ENCODE data around the gene GARS1. TPM values are rescaled to one million over a fixed set of nuclear protein-coding genes. Genes with fewer than 3 reads are reported as not detected.
A peak's percentile ranks its signal among the peaks of the same experiment; 100 is the strongest.

GARS1 gene
- total RNA-seq, 2 experiments from 2014 or later = 178 to 375 TPM

DNA sequence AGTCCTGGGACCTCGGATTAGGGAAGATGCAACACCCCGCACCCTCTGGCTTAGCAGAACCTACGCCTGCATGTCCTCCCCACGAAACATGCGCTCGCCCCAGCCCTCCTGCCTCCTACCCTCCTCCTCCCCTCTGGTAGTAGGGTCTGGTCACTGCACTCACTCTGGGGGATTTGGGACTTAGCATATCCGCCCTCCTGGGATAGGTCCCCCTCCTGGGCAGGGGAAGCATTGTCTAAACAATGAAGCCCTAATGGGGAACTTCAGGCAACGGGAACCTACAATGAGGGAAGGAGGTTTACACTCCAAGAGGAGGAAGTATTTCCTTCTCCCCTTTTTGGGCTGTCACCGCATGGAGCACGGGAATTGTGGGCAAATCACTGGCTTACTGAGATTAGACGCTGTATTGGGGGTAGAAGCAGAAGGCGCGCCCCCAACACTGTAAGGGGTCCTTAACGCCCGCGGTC is 86.7 kb downstream of the GARS1 start:
- intact Hi-C loops (cut with micrococcal nuclease; ENCODE audit: unreplicated experiment) = no loop called here
- no peak overlapping the region for H3K4me3 ChIP-seq (ENCODE audit: low read depth, low read length, poor library complexity, severe bottlenecking)
- no TSS peak for BruUV-seq (replicated peaks)
- H4K20me1 ChIP-seq (ENCODE audit: insufficient read depth, low read length) = no peaks in the 10 kb centered on the region
- POLR2A ChIA-PET = no interaction called here
- H3K36me3 ChIP-seq (ENCODE audit: insufficient read depth, low read length) = no peaks in the 10 kb centered on the region
- no peaks in the 10 kb centered on the region for H3K79me2 ChIP-seq (ENCODE audit: insufficient read depth, low read depth, low read length)
- H3K9me2 ChIP-seq (ENCODE audit: insufficient read depth, low read length) = no peaks in the 10 kb centered on the region
- H3K4me2 ChIP-seq (ENCODE audit: low read length) = no peak overlapping the region
- no peak for DNase-seq (ENCODE audit: low spot score)
- no peaks in the 10 kb centered on the region for H3K9me3 ChIP-seq (ENCODE audit: low read length)
- no peak overlapping the region for H2AFZ ChIP-seq (ENCODE audit: low read length)
- no peaks in the 10 kb centered on the region for H3K4me1 ChIP-seq (ENCODE audit: insufficient read depth, low read length, poor library complexity, severe bottlenecking)
- CTCF ChIA-PET (ENCODE audit: unreplicated experiment) = interaction anchor here (0.6 kb wide), 1 partner anchor 22 kb away, joined by 3 read pairs; no protein-coding TSS in a partner anchor
- TF ChIP-seq EZH2phosphoT487 (IDR thresholded peaks at IDR 0.05; ENCODE audit: borderline replicate concordance, low read depth, low read length) = no peak
- TF ChIP-seq, protein P1, sequence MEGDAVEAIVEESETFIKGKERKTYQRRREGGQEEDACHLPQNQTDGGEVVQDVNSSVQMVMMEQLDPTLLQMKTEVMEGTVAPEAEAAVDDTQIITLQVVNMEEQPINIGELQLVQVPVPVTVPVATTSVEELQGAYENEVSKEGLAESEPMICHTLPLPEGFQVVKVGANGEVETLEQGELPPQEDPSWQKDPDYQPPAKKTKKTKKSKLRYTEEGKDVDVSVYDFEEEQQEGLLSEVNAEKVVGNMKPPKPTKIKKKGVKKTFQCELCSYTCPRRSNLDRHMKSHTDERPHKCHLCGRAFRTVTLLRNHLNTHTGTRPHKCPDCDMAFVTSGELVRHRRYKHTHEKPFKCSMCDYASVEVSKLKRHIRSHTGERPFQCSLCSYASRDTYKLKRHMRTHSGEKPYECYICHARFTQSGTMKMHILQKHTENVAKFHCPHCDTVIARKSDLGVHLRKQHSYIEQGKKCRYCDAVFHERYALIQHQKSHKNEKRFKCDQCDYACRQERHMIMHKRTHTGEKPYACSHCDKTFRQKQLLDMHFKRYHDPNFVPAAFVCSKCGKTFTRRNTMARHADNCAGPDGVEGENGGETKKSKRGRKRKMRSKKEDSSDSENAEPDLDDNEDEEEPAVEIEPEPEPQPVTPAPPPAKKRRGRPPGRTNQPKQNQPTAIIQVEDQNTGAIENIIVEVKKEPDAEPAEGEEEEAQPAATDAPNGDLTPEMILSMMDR (conservative IDR thresholded peaks at IDR 0.05; ENCODE audit: low read length) = no peak
- H3K27ac ChIP-seq (ENCODE audit: low read depth, low read length, poor library complexity, severe bottlenecking) = no peak overlapping the region

DNA sequence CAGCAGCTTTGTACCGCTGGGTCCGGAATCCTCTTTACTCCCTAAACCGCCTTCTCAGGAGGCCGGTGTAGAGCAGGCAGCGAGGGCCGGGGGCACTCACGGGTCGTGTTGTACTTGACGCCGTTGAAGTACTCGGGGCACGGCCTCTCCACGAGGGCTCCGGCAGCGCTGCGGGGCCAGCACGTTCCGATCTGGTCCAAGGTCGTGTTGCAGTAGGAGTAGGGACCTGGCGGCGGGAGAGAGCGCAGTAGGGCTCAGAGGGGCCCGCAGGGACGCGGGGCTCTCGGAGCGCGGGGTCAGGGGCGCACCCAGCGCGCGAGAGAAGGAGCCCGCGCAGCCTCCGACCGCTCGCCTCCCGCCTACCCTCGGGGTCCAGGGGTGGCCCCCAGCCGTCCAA is 87.1 kb downstream of the GARS1 start:
- TF ChIP-seq, protein P1 (conservative IDR thresholded peaks at IDR 0.05; ENCODE audit: low read length) = no peak
- no peak for TF ChIP-seq EZH2phosphoT487 (IDR thresholded peaks at IDR 0.05; ENCODE audit: borderline replicate concordance, low read depth, low read length)
- Histone ChIP-seq H3K9me2 (ENCODE audit: insufficient read depth, low read length) (no peaks in the 10 kb centered on the region), H3K27ac (ENCODE audit: low read depth, low read length, poor library complexity, severe bottlenecking) (no peak overlapping the region), H4K20me1 (ENCODE audit: insufficient read depth, low read length) (no peaks in the 10 kb centered on the region), H3K79me2 (ENCODE audit: insufficient read depth, low read depth, low read length) (no peaks in the 10 kb centered on the region), H3K36me3 (ENCODE audit: insufficient read depth, low read length) (no peaks in the 10 kb centered on the region), H3K4me3 (ENCODE audit: low read depth, low read length, poor library complexity, severe bottlenecking) (no peak overlapping the region), H3K4me2 (ENCODE audit: low read length) (no peak overlapping the region), H3K9me3 (ENCODE audit: low read length) (no peaks in the 10 kb centered on the region), H2AFZ (ENCODE audit: low read length) (no peak overlapping the region), H3K4me1 (ENCODE audit: insufficient read depth, low read length, poor library complexity, severe bottlenecking) (no peaks in the 10 kb centered on the region)
- intact Hi-C loops (cut with micrococcal nuclease; ENCODE audit: unreplicated experiment) = no loop called here
- POLR2A ChIA-PET = no interaction called here
- no peak for DNase-seq (ENCODE audit: low spot score)
- BruUV-seq (replicated peaks) = no TSS peak
- CTCF ChIA-PET (ENCODE audit: unreplicated experiment) = no interaction called here

DNA sequence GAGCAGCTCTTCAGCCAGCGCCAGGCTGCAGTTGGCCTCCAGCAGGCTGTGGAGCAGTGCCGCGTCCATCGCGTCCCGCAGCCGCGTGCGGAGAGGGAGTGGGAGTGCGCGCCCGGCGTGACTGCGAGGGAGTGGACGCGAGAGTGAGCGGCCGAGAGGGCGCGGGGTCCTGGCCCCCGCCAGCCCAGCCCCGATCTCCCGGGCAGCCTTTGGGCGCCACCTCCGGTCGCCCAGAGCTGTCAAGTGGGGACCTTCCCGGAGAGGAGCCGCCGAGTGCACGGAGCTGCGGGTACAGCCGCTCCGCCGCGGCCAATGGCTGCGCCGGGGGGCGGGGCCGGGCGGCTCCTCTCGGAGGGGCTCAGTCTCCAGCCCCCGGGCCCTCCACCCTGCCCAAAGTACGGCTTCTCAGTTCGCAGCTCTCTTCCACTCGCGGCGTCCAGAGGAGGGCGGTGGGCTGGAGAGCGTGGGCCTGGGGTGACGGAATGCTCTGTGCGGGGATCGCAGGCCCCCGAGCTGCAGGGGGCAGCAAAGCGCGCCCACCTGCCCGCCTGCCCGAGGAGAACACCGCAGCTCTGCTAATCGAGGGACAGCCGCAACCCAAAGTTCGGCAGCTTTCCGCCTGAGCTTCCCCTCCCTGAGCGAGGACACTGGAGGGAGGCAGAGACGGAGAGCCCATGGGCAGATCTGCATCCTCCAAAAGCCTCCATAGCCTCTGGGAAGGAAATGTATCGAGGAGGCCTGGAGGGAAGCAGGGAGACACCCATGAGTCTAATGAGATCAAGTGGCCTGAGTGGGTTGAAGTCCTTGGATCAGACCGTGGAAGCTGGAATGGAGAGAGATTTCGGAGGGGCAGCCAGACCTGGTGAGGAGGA is 87.8 kb downstream of the GARS1 start, which contains the start of gene CRHR2:
CRHR2 (minus strand) TSS at position 245 of the 872 bp plus-strand sequence; CDS start at position 69, 176 bp downstream.
- TF ChIP-seq EZH2phosphoT487 (IDR thresholded peaks at IDR 0.05; ENCODE audit: borderline replicate concordance, low read depth, low read length) = no peak
- TF ChIP-seq, protein P1 (conservative IDR thresholded peaks at IDR 0.05; ENCODE audit: low read length) = peak; percentile 46
- H3K4me2 ChIP-seq (ENCODE audit: low read length) = no peak within 1 kb of the TSS
- H3K79me2 ChIP-seq (ENCODE audit: insufficient read depth, low read depth, low read length) = no peaks in the 10 kb centered on the region
- DNase-seq (ENCODE audit: low spot score) = no peak
- ChIA-PET POLR2A (no interaction called here), CTCF (ENCODE audit: unreplicated experiment) (no interaction called here)
- no peaks in the 10 kb centered on the region for H4K20me1 ChIP-seq (ENCODE audit: insufficient read depth, low read length)
- BruUV-seq (replicated peaks) = no TSS peak
- H3K9me3 ChIP-seq (ENCODE audit: low read length) = no peaks in the 10 kb centered on the region
- H3K36me3 ChIP-seq (ENCODE audit: insufficient read depth, low read length) = no peaks in the 10 kb centered on the region
- H2AFZ ChIP-seq (ENCODE audit: low read length) = no peak within 1 kb of the TSS
- H3K4me3 ChIP-seq (ENCODE audit: low read depth, low read length, poor library complexity, severe bottlenecking) = no peak within 1 kb of the TSS
- H3K4me1 ChIP-seq (ENCODE audit: insufficient read depth, low read length, poor library complexity, severe bottlenecking) = no peaks in the 10 kb centered on the region
- intact Hi-C loops (cut with micrococcal nuclease; ENCODE audit: unreplicated experiment) = no loop called here
- H3K27ac ChIP-seq (ENCODE audit: low read depth, low read length, poor library complexity, severe bottlenecking) = no peak within 1 kb of the TSS
- no peaks in the 10 kb centered on the region for H3K9me2 ChIP-seq (ENCODE audit: insufficient read depth, low read length)
